Jurkat, Clone E6-1 (cell line): Measurements from ENCODE around the gene CERT1. TPM values are rescaled to one million over a fixed set of nuclear protein-coding genes. Genes with fewer than 3 reads are reported as not detected.
A peak's percentile ranks its signal among the peaks of the same experiment; 100 is the strongest.
"Not testable (repeated sequence)": the region's sequence is repeated elsewhere in the genome, so short reads cannot be mapped to it uniquely, and the experiment has no call there.

ENCODE experiments used
- DNase-seq: peaks from one replicate; pipeline ENCODE4 v3.0.0-alpha.2; 2011; ENCODE audit warnings: low read depth, low spot score
- H3K4me3 ChIP-seq: 2 replicates; pipeline ENCODE4 v1.5.1; 2011; ENCODE audit warnings: mild to moderate bottlenecking, low read length, control low read depth, moderate library complexity
- polyA plus RNA-seq: library from polyadenylated mRNA; unstranded; fragments of >200 nt; gene quantifications from one replicate; pipeline ENCODE4 v1.2.1, GENCODE V29; 2012; ENCODE audit warnings: missing spikeins; ENCODE audit not compliant: insufficient read length, insufficient read depth

Gene CERT1, protein sequence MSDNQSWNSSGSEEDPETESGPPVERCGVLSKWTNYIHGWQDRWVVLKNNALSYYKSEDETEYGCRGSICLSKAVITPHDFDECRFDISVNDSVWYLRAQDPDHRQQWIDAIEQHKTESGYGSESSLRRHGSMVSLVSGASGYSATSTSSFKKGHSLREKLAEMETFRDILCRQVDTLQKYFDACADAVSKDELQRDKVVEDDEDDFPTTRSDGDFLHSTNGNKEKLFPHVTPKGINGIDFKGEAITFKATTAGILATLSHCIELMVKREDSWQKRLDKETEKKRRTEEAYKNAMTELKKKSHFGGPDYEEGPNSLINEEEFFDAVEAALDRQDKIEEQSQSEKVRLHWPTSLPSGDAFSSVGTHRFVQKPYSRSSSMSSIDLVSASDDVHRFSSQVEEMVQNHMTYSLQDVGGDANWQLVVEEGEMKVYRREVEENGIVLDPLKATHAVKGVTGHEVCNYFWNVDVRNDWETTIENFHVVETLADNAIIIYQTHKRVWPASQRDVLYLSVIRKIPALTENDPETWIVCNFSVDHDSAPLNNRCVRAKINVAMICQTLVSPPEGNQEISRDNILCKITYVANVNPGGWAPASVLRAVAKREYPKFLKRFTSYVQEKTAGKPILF
- polyA plus RNA-seq, result 15.4 TPM

- DNase-seq, result peak; percentile 98
- peak within 1 kb of the TSS; percentile 80 for H3K4me3 ChIP-seq
These were observed at the start of gene CERT1, which contains the start of gene POLK for GRCh38 chr5:75511435-75512382. Gene CERT1, minus strand, starts transcription at chr5:75511629. Its CDS starts 422 bp downstream, at chr5:75511207. Gene POLK, plus strand, starts transcription at chr5:75511891.

DNA sequence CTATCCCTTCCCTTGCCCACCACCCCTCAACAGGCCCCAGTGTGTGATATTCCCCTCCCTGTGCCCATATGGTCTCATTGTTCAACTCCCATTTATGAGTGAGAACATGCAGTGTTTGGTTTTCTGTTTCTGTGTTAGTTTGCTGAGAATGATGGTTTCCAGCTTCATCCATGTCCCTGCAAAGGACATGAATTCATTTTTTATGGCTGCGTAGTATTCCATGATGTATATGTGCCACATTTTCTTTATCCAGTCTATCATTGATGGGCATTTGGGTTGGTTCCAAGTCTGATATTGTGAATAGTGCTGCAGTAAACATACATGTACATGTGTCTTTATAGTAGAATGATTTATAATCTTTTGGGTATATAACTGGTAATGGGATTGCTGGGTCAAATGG lies 49.2 kb upstream of the CERT1 start:
- H3K4me3 ChIP-seq, DNase-seq: not testable (repeated sequence)

DNA sequence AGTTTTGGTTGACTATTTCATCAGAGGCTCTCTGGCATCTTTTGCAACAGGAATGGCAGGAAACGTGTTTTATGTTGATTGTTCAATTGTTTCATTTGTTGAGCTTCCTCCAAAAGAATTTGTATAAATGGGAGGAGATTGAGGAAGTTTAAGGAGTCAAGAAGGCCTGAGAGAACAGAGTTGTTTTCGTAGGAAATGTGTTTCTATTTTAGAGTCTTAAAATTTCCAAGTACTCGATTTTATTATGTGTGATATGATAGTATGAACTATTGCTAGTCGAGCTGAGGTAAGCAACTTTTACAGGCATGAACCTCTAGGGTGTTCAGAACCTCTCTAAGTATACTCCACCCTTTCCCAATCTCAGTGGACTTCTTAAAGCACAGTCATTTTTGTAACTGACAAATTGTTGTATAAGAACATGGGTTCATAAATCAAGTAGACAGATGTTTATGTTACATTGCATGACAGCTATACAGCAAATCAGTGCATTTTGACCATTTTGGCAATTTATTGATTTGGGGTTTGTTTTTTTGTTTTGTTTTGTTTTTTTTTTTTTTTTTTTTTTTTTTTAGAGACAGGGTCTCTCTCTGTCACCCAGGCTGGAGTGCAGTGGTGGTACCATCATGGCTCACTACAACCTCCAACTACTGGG lies 47.7 kb upstream of the CERT1 start:
- DNase-seq, result no peak
- no peak overlapping the region for H3K4me3 ChIP-seq

GRCh38 chr5:75558221-75558620 lies 46.8 kb upstream of the CERT1 start:
- DNase-seq, result no peak
- H3K4me3 ChIP-seq, result no peak overlapping the region

DNA sequence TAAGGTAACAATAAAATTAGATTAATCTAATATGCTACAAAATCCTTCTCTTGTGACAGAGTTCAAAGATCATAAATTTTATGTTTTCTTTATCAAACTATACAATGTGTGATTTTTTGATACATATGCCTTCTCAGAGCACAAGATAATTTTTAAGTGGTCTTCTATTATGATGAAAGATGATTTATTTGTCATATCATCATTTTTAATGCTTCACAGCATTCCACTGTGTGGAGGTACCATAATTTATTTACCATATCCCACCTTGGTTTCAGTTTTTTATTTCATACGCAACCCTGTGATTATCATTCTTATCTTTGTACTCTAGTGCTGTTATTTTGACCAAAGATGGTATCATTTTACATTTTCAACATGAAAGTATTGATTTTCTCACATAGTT lies 41.9 kb upstream of the CERT1 start:
- no peak overlapping the region for H3K4me3 ChIP-seq
- DNase-seq, result no peak

DNA sequence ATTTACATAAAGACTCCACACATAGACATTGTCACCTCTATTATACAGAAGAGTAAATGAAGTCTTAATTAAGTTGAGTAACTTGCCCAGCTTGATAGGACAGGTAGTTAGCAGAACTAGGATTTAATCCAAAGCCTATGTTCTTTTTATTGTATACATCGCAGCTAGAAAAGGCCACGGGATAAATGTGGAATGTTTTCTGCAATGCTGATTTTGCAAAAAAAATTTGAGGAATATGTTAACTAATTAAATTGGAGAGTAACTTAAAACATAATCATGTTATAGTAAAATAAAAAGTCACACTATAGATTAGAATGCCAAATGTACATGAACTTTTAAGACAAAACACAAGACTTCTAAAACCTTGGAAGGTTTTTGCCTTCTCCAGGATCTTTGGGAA lies 41.3 kb upstream of the CERT1 start:
- H3K4me3 ChIP-seq, result no peak overlapping the region
- DNase-seq, result no peak

GRCh38 chr5:75551471-75551870 lies 40.0 kb upstream of the CERT1 start:
- DNase-seq, result no peak
- no peak overlapping the region for H3K4me3 ChIP-seq

DNA sequence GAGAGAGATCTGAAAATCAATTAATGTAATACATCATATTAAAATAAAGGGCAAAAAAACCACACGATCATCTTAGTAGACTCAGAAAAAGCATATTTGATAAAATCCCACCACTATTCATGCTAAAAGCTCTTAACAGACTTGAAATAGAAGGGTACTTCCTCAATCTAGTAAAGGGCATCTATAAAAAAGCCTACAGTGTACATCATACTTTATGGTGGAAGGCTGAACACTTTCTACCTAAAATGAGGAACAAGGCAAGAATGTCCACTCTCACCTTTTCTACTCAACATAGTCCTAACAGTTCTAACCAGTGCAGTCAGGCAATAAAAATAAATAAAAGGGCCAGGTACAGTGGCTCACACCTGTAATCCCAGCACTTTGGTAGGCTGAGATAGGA lies 39.2 kb upstream of the CERT1 start:
- no peak overlapping the region for H3K4me3 ChIP-seq
- no peak for DNase-seq

- H3K4me3 ChIP-seq, result no peak overlapping the region
- DNase-seq, result no peak
These were observed 36.4 kb upstream of the CERT1 start for GRCh38 chr5:75547812-75548211.

DNA sequence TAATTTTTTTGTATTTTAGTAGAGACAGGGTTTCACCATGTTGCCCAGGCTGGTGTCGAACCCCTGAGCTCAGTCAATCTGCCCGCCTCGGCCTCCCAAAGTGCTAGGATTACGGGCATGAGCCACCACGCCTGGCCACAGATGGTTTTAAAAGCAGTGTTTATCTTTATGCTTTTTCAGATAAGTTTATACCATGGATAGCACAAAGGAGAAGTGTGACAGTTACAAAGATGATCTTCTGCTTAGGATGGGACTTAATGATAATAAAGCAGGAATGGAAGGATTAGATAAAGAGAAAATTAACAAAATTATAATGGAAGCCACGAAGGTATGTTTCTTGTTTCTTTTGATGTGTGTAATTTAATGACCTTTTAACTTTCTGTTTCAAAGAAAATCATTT lies 35.4 kb upstream of the CERT1 start:
- no peak overlapping the region for H3K4me3 ChIP-seq
- no peak for DNase-seq

DNA sequence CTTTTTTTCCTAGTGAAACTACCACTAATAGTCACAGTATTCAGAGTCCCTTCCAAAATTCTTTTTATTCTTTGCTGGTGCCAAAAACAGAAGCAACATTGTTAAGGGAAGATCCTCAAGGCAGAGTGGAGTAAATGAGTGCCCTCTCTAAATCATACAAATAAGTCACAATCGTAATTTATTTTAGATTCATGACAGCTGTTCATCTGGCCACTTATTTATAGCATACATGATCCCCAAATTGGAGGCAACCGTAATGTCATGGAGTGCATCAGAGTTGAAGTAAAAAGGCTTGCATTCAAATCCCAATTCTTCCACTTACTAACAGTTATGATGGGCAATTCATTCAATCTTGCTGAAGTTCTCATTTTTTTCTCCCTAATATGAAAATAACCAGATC lies 33.7 kb upstream of the CERT1 start:
- no peak overlapping the region for H3K4me3 ChIP-seq
- no peak for DNase-seq

- no peak for DNase-seq
- H3K4me3 ChIP-seq, result no peak overlapping the region
These were observed 26.8 kb upstream of the CERT1 start for GRCh38 chr5:75538211-75538610.

- no peak for DNase-seq
- H3K4me3 ChIP-seq, result no peak overlapping the region
These were observed 25.4 kb upstream of the CERT1 start for GRCh38 chr5:75536694-75537360.

- DNase-seq, result no peak
- H3K4me3 ChIP-seq, result no peak overlapping the region
These were observed 24.7 kb upstream of the CERT1 start for GRCh38 chr5:75536147-75536546.

DNA sequence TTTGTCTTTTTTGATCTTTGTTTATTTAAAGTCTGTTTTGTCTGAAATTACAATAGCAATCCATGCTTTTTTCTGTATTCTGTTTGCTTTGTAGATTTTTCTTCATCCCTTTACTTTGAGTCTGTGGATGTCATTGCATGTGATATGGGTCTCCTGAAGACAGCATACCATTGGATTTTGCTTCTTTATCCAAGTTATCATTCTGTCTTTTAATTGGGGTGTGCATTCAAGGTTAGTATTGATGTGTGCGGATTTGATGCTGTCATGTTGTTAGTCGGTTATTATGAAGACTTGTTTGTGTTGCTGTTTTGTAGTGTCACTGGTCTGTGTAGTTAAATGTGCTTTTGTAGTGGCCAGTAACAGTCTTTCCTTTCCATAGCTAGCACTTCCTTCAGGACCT lies 23.3 kb upstream of the CERT1 start:
- H3K4me3 ChIP-seq, result no peak overlapping the region
- no peak for DNase-seq

DNA sequence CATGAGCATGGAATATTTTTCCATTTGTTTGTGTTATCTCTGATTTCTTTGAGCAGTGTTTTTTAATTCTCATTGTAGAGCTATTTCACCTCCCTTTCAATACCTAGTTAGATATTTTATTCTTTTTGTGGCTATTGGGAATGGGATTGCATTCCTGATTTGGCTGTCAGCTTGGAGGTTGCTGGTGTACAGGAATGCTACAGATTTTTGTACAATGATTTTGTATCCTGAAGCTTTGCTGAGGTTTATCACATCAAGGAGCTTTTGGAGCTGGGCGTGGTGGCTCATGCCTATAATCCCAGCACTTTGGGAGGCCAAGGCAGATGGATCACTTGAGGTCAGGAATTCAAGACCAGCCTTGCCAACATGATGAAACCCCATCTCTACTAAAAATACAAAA lies 22.3 kb upstream of the CERT1 start:
- H3K4me3 ChIP-seq, DNase-seq: not testable (repeated sequence)

GRCh38 chr5:75532190-75532589 lies 20.8 kb upstream of the CERT1 start:
- no peak overlapping the region for H3K4me3 ChIP-seq
- DNase-seq, result no peak

GRCh38 chr5:75529185-75529584 lies 17.8 kb upstream of the CERT1 start:
- no peak overlapping the region for H3K4me3 ChIP-seq
- no peak for DNase-seq

DNA sequence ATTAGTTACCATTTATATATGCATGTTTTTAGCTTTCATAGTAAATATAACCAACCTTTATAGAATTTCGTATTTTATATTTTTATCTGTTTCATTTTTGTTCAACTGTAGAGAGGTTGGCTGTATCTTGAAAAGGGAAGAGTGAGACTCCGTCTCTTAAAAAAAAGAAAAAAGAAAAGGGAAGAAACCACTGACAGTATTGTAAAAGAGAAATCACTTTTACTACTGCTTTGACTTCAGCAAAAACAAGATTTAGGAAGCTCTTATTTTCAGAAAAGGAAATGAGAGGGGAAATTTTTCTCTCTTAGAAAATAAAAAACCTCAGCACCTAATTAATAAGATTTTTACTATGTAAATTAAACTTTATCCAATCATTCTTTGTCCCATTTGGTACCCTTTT lies 14.6 kb upstream of the CERT1 start:
- no peak for DNase-seq
- H3K4me3 ChIP-seq, result no peak overlapping the region
